Stomach smooth muscle (tissue), 2 donors: ENCODE measurements around the gene ADGRG3.
"Not testable (repeated sequence)": the region's sequence is repeated elsewhere in the genome, so short reads cannot be mapped to it uniquely, and the experiment has no call there.

ENCODE experiments used
- H3K27ac ChIP-seq: one replicate; pipeline ENCODE4 v1.7.0; 2013; ENCODE audit warnings: mild to moderate bottlenecking, low read length, inconsistent platforms
- H3K27me3 ChIP-seq, 2 donors: one replicate each; pipeline ENCODE4 v1.7.0; 2013; ENCODE audit warnings: low read length in 2 of 2; ENCODE audit not compliant: insufficient read depth in 2 of 2, control insufficient read depth in 1 of 2
- H3K36me3 ChIP-seq, 2 donors: one replicate each; pipeline ENCODE4 v1.7.0; 2013; ENCODE audit warnings: low read length in 2 of 2; ENCODE audit not compliant: control insufficient read depth in 2 of 2, insufficient read depth in 2 of 2
- H3K4me1 ChIP-seq: one replicate; pipeline ENCODE4 v1.7.0; 2013; ENCODE audit warnings: low read length; ENCODE audit not compliant: control insufficient read depth, insufficient read depth
- H3K4me3 ChIP-seq, 2 donors: one replicate each; pipeline ENCODE4 v1.7.0; 2013; ENCODE audit warnings: low read length in 2 of 2
- H3K9ac ChIP-seq, 2 donors: one replicate each; pipeline ENCODE4 v1.7.0; 2013; ENCODE audit warnings: low read length in 2 of 2, mild to moderate bottlenecking in 1 of 2
- H3K9me3 ChIP-seq, 2 donors: one replicate each; pipeline ENCODE4 v1.7.0; 2013; ENCODE audit warnings: low read length in 2 of 2; ENCODE audit not compliant: control insufficient read depth in 2 of 2
- donor health status: healthy.
- donor health status: Pancreatic carcinoma.

Gene ADGRG3

GRCh38 chr16:57726433-57726947 is 58.4 kb downstream of the ADGRG3 start:
- Histone ChIP-seq H3K27ac (no peak overlapping the region), H3K4me1 (no peaks in the 10 kb centered on the region), H3K27me3 (peaks cover 0 to 2% of the 10 kb centered on the region in 2 donors), H3K36me3 (no peaks in the 10 kb centered on the region), H3K9me3 (no peaks in the 10 kb centered on the region), H3K9ac (no peak overlapping the region), H3K4me3 (no peak overlapping the region)

GRCh38 chr16:57727610-57728009 is 59.5 kb downstream of the ADGRG3 start:
- Histone ChIP-seq H3K4me3 (no peak overlapping the region), H3K27ac (no peak overlapping the region), H3K27me3 (peaks cover 0 to 2% of the 10 kb centered on the region in 2 donors), H3K4me1 (no peaks in the 10 kb centered on the region), H3K36me3 (no peaks in the 10 kb centered on the region), H3K9me3 (no peaks in the 10 kb centered on the region), H3K9ac (no peak overlapping the region)

GRCh38 chr16:57728336-57729181 is 60.5 kb downstream of the ADGRG3 start:
- H3K9me3 ChIP-seq: no peaks in the 10 kb centered on the region
- H3K36me3 ChIP-seq: no peaks in the 10 kb centered on the region
- H3K4me1 ChIP-seq: no peaks in the 10 kb centered on the region
- no peak overlapping the region for H3K4me3 ChIP-seq
- no peak overlapping the region for H3K9ac ChIP-seq
- H3K27ac ChIP-seq: no peak overlapping the region
- H3K27me3 ChIP-seq: peaks cover 0 to 2% of the 10 kb centered on the region in 2 donors

- Histone ChIP-seq H3K9me3 (no peaks in the 10 kb centered on the region), H3K27me3 (peaks cover 0 to 2% of the 10 kb centered on the region in 2 donors), H3K4me3 (no peak overlapping the region), H3K36me3 (no peaks in the 10 kb centered on the region), H3K27ac (no peak overlapping the region), H3K9ac (no peak overlapping the region), H3K4me1 (no peaks in the 10 kb centered on the region)
Measured at GRCh38 chr16:57729182-57729484, 61.0 kb downstream of the ADGRG3 start.

- H3K36me3 ChIP-seq, H3K4me1 ChIP-seq, H3K9me3 ChIP-seq, H3K27ac ChIP-seq, H3K4me3 ChIP-seq, H3K27me3 ChIP-seq, H3K9ac ChIP-seq: not testable (repeated sequence)
Measured at GRCh38 chr16:57729852-57730251, 61.7 kb downstream of the ADGRG3 start.

- H3K27ac ChIP-seq: no peak overlapping the region
- no peak overlapping the region for H3K9ac ChIP-seq
- no peaks in the 10 kb centered on the region for H3K36me3 ChIP-seq
- no peak overlapping the region for H3K4me3 ChIP-seq
- H3K27me3 ChIP-seq: no peaks in the 10 kb centered on the region
- peaks cover 6% of the 10 kb centered on the region for H3K4me1 ChIP-seq
- no peaks in the 10 kb centered on the region for H3K9me3 ChIP-seq
Measured at GRCh38 chr16:57730771-57731730, 62.9 kb downstream of the ADGRG3 start.

- no peak overlapping the region for H3K27ac ChIP-seq
- H3K9me3 ChIP-seq: no peaks in the 10 kb centered on the region
- H3K9ac ChIP-seq: no peak overlapping the region
- no peak overlapping the region for H3K4me3 ChIP-seq
- H3K36me3 ChIP-seq: no peaks in the 10 kb centered on the region
- H3K27me3 ChIP-seq: no peaks in the 10 kb centered on the region
- peaks cover 15% of the 10 kb centered on the region for H3K4me1 ChIP-seq
Measured at GRCh38 chr16:57732037-57732436, 63.9 kb downstream of the ADGRG3 start.

GRCh38 chr16:57732714-57733113 is 64.6 kb downstream of the ADGRG3 start:
- Histone ChIP-seq H3K4me3 (no peak overlapping the region), H3K36me3 (no peaks in the 10 kb centered on the region), H3K9ac (no peak overlapping the region), H3K27ac (no peak overlapping the region), H3K4me1 (peaks cover 16% of the 10 kb centered on the region), H3K9me3 (no peaks in the 10 kb centered on the region), H3K27me3 (no peaks in the 10 kb centered on the region)

GRCh38 chr16:57734308-57734924 is 66.3 kb downstream of the ADGRG3 start:
- Histone ChIP-seq H3K36me3 (no peaks in the 10 kb centered on the region), H3K27ac (peak overlapping the region; percentile 87), H3K9ac (peak overlapping the region; percentile 96 to 97), H3K4me3 (peak overlapping the region; percentile 91 to 98), H3K27me3 (no peaks in the 10 kb centered on the region), H3K4me1 (peaks cover 16% of the 10 kb centered on the region), H3K9me3 (no peaks in the 10 kb centered on the region)

GRCh38 chr16:57734925-57735754 is 67.0 kb downstream of the ADGRG3 start:
- no peaks in the 10 kb centered on the region for H3K27me3 ChIP-seq
- no peaks in the 10 kb centered on the region for H3K36me3 ChIP-seq

More at GRCh38 chr16:57734925-57735754, 67.0 kb downstream of the ADGRG3 start:
- Histone ChIP-seq H3K27ac (peak overlapping the region; percentile 87), H3K4me1 (peaks cover 16% of the 10 kb centered on the region), H3K9me3 (no peaks in the 10 kb centered on the region), H3K9ac (peak overlapping the region; percentile 96 to 97), H3K4me3 (peak overlapping the region; percentile 91 to 98)
